Prostate gland (tissue), 2 donors: ENCODE results near the gene AMZ2.

Source experiments
- CTCF ChIP-seq, 4 experiments: fragments of 200-600 bp in 2 of 4; fragments of 450-650 bp in 2 of 4; sonication (generic) in 2 of 4; IDR thresholded peaks; 1 replicate in 3 of 4; 2 replicates in 1 of 4; pipeline ENCODE4 v1.5.1; 2016 to 2019; ENCODE audit warnings: antibody characterized with exemption in 4 of 4, mild to moderate bottlenecking in 2 of 4, moderate library complexity in 2 of 4
- POLR2A ChIP-seq: fragments of 450-650 bp; IDR thresholded peaks from one replicate; pipeline ENCODE4 v1.6.1; 2016; ENCODE audit warnings: antibody characterized with exemption, mild to moderate bottlenecking

- TF ChIP-seq CTCF (IDR thresholded peaks at IDR 0.05) (no peak), POLR2A (no peak)
Measured at GRCh38 chr17:68294617-68295016, 46.8 kb downstream of the AMZ2 start.
